Measurements from ENCODE around the gene SDHAF3. TPM values are rescaled to one million over a fixed set of nuclear protein-coding genes. Genes with fewer than 3 reads are reported as not detected.
"Not testable (repeated sequence)": the region's sequence is repeated elsewhere in the genome, so short reads cannot be mapped to it uniquely, and the experiment has no call there.

SDHAF3 gene
- 6.5 and 8.1 TPM in 2 replicates for polyA plus RNA-seq (2013)

- Histone ChIP-seq H2AFZ (ENCODE audit: insufficient read depth, low read length, poor library complexity) (peak within 1 kb of the TSS; percentile 89), H2AK5ac (ENCODE audit: low read length) (no peak within 1 kb of the TSS)
- no CpG with 5 or more reads among the region's 59 CpGs for WGBS (ENCODE audit: extremely low coverage, insufficient coverage, insufficient read length)
Measured at GRCh38 chr7:97117372-97118188, at the start of gene SDHAF3. Gene SDHAF3 (plus strand): TSS chr7:97117698. CDS start chr7:97117724, 26 bp downstream.

GRCh38 chr7:97072025-97072424, 45.5 kb upstream of the SDHAF3 start:
- H4K8ac ChIP-seq (ENCODE audit: low read depth, low read length); H3K23ac ChIP-seq (ENCODE audit: low read length): not testable (repeated sequence)
- no CpG with 5 or more reads among the region's 2 CpGs for WGBS (ENCODE audit: extremely low coverage, insufficient coverage, insufficient read length)

More at GRCh38 chr7:97117372-97118188, at the start of gene SDHAF3:
- peak within 1 kb of the TSS; percentile 89 for H3K14ac ChIP-seq (ENCODE audit: low read length)
- H3K79me2 ChIP-seq (ENCODE audit: control insufficient read depth, insufficient read depth, low read length, poor library complexity), result peaks cover 2% of the 10 kb centered on the region
- H3K36me3 ChIP-seq (ENCODE audit: control insufficient read depth in 1 of 2, insufficient read depth in 2 of 2, low read length in 2 of 2), result no peaks in the 10 kb centered on the region
- H3K18ac ChIP-seq (ENCODE audit: low read length), result peak within 1 kb of the TSS; percentile 82
- peak within 1 kb of the TSS; percentile 51 for H4K91ac ChIP-seq (ENCODE audit: low read depth, low read length)
- peak within 1 kb of the TSS; percentile 88 for H3K4me3 ChIP-seq (ENCODE audit: low read depth, low read length)
- no peaks in the 10 kb centered on the region for H3K27me3 ChIP-seq (ENCODE audit: insufficient read depth, low read length)
- H4K12ac ChIP-seq (ENCODE audit: low read depth, low read length), result peak within 1 kb of the TSS; percentile 94
- no peaks in the 10 kb centered on the region for H3K9me3 ChIP-seq (ENCODE audit: insufficient read depth, low read depth, low read length)
- peak within 1 kb of the TSS; percentile 28 for H2BK120ac ChIP-seq (ENCODE audit: insufficient read depth, low read length, poor library complexity)
- peak within 1 kb of the TSS; percentile 88 for H3K9ac ChIP-seq (ENCODE audit: low read length)
- H4K8ac ChIP-seq (ENCODE audit: low read depth, low read length), result peak within 1 kb of the TSS; percentile 98
- H3K79me1 ChIP-seq (ENCODE audit: low read length), result peaks cover 6% of the 10 kb centered on the region
- peak; percentile 99 to 100 for DNase-seq
- no peak within 1 kb of the TSS for H3K27ac ChIP-seq (ENCODE audit: low read depth, low read length)
- peak within 1 kb of the TSS; percentile 72 for H3K4me2 ChIP-seq (ENCODE audit: low read length)
- no peak within 1 kb of the TSS for H3K23ac ChIP-seq (ENCODE audit: low read length)
- peaks cover 0 to 3% of the 10 kb centered on the region in 2 experiments for H3K4me1 ChIP-seq (ENCODE audit: control insufficient read depth in 1 of 2, insufficient read depth in 2 of 2, low read length in 2 of 2)
- H2BK5ac ChIP-seq (ENCODE audit: low read depth, low read length, poor library complexity), result peak within 1 kb of the TSS; percentile 6
- no peak within 1 kb of the TSS for H2BK12ac ChIP-seq (ENCODE audit: low read length)
- H3K4ac ChIP-seq (ENCODE audit: low read depth, low read length), result peak within 1 kb of the TSS; percentile 5

GRCh38 chr7:97075928-97076327, 41.6 kb upstream of the SDHAF3 start:
- Histone ChIP-seq H3K79me2 (ENCODE audit: control insufficient read depth, insufficient read depth, low read length, poor library complexity) (no peaks in the 10 kb centered on the region), H4K91ac (ENCODE audit: low read depth, low read length) (no peak overlapping the region), H3K36me3 (ENCODE audit: control insufficient read depth in 1 of 2, insufficient read depth in 2 of 2, low read length in 2 of 2) (no peaks in the 10 kb centered on the region), H2BK120ac (ENCODE audit: insufficient read depth, low read length, poor library complexity) (no peak overlapping the region), H3K4me1 (ENCODE audit: control insufficient read depth in 1 of 2, insufficient read depth in 2 of 2, low read length in 2 of 2) (no peaks in the 10 kb centered on the region), H3K27ac (ENCODE audit: low read depth, low read length) (no peak overlapping the region), H3K4me3 (ENCODE audit: low read depth, low read length) (no peak overlapping the region), H3K4ac (ENCODE audit: low read depth, low read length) (no peak overlapping the region), H3K79me1 (ENCODE audit: low read length) (no peaks in the 10 kb centered on the region), H4K12ac (ENCODE audit: low read depth, low read length) (no peak overlapping the region), H3K23ac (ENCODE audit: low read length) (no peak overlapping the region), H4K8ac (ENCODE audit: low read depth, low read length) (no peak overlapping the region), H2AK5ac (ENCODE audit: low read length) (no peak overlapping the region), H3K27me3 (ENCODE audit: insufficient read depth, low read length) (no peaks in the 10 kb centered on the region), H3K18ac (ENCODE audit: low read length) (no peak overlapping the region), H3K9me3 (ENCODE audit: insufficient read depth, low read depth, low read length) (peaks cover 2% of the 10 kb centered on the region), H3K9ac (ENCODE audit: low read length) (no peak overlapping the region), H3K4me2 (ENCODE audit: low read length) (no peak overlapping the region), H2BK5ac (ENCODE audit: low read depth, low read length, poor library complexity) (no peak overlapping the region), H3K14ac (ENCODE audit: low read length) (no peak overlapping the region), H2BK12ac (ENCODE audit: low read length) (no peak overlapping the region), H2AFZ (ENCODE audit: insufficient read depth, low read length, poor library complexity) (no peak overlapping the region)
- WGBS (ENCODE audit: extremely low coverage, insufficient coverage, insufficient read length), result no CpG with 5 or more reads among the region's 7 CpGs
- no peak for DNase-seq

More at GRCh38 chr7:97072025-97072424, 45.5 kb upstream of the SDHAF3 start:
- H3K4me1 ChIP-seq (ENCODE audit: control insufficient read depth in 1 of 2, insufficient read depth in 2 of 2, low read length in 2 of 2); H2BK120ac ChIP-seq (ENCODE audit: insufficient read depth, low read length, poor library complexity); H3K4me3 ChIP-seq (ENCODE audit: low read depth, low read length); H3K27ac ChIP-seq (ENCODE audit: low read depth, low read length); H4K91ac ChIP-seq (ENCODE audit: low read depth, low read length); H3K9me3 ChIP-seq (ENCODE audit: insufficient read depth, low read depth, low read length); H3K27me3 ChIP-seq (ENCODE audit: insufficient read depth, low read length); H2BK12ac ChIP-seq (ENCODE audit: low read length); H3K14ac ChIP-seq (ENCODE audit: low read length); H2AFZ ChIP-seq (ENCODE audit: insufficient read depth, low read length, poor library complexity); H3K36me3 ChIP-seq (ENCODE audit: control insufficient read depth in 1 of 2, insufficient read depth in 2 of 2, low read length in 2 of 2); DNase-seq; H2AK5ac ChIP-seq (ENCODE audit: low read length); H2BK5ac ChIP-seq (ENCODE audit: low read depth, low read length, poor library complexity); H3K79me2 ChIP-seq (ENCODE audit: control insufficient read depth, insufficient read depth, low read length, poor library complexity); H3K79me1 ChIP-seq (ENCODE audit: low read length); H4K12ac ChIP-seq (ENCODE audit: low read depth, low read length); H3K18ac ChIP-seq (ENCODE audit: low read length); H3K4ac ChIP-seq (ENCODE audit: low read depth, low read length); H3K9ac ChIP-seq (ENCODE audit: low read length); H3K4me2 ChIP-seq (ENCODE audit: low read length): not testable (repeated sequence)

- no CpG with 5 or more reads among the region's 9 CpGs for WGBS (ENCODE audit: extremely low coverage, insufficient coverage, insufficient read length)
- Histone ChIP-seq H3K27ac (ENCODE audit: low read depth, low read length) (no peak overlapping the region), H3K9ac (ENCODE audit: low read length) (no peak overlapping the region), H3K36me3 (ENCODE audit: control insufficient read depth in 1 of 2, insufficient read depth in 2 of 2, low read length in 2 of 2) (no peaks in the 10 kb centered on the region), H3K79me2 (ENCODE audit: control insufficient read depth, insufficient read depth, low read length, poor library complexity) (no peaks in the 10 kb centered on the region), H2BK5ac (ENCODE audit: low read depth, low read length, poor library complexity) (no peak overlapping the region), H3K9me3 (ENCODE audit: insufficient read depth, low read depth, low read length) (peaks cover 2% of the 10 kb centered on the region), H3K14ac (ENCODE audit: low read length) (no peak overlapping the region), H2BK120ac (ENCODE audit: insufficient read depth, low read length, poor library complexity) (no peak overlapping the region), H3K18ac (ENCODE audit: low read length) (no peak overlapping the region), H2AFZ (ENCODE audit: insufficient read depth, low read length, poor library complexity) (no peak overlapping the region), H3K4me3 (ENCODE audit: low read depth, low read length) (no peak overlapping the region), H3K4me1 (ENCODE audit: control insufficient read depth in 1 of 2, insufficient read depth in 2 of 2, low read length in 2 of 2) (no peaks in the 10 kb centered on the region), H2BK12ac (ENCODE audit: low read length) (no peak overlapping the region), H4K91ac (ENCODE audit: low read depth, low read length) (no peak overlapping the region), H4K12ac (ENCODE audit: low read depth, low read length) (no peak overlapping the region), H3K27me3 (ENCODE audit: insufficient read depth, low read length) (no peaks in the 10 kb centered on the region), H3K79me1 (ENCODE audit: low read length) (no peaks in the 10 kb centered on the region), H3K4me2 (ENCODE audit: low read length) (no peak overlapping the region), H2AK5ac (ENCODE audit: low read length) (no peak overlapping the region), H4K8ac (ENCODE audit: low read depth, low read length) (no peak overlapping the region), H3K23ac (ENCODE audit: low read length) (no peak overlapping the region), H3K4ac (ENCODE audit: low read depth, low read length) (no peak overlapping the region)
- no peak for DNase-seq
Measured at GRCh38 chr7:97078023-97078969, 39.2 kb upstream of the SDHAF3 start.

Measured in trophoblast cell (in vitro differentiated cells and primary cell).